Measurements from ENCODE around the gene PKIB. TPM values are rescaled to one million over a fixed set of nuclear protein-coding genes. Genes with fewer than 3 reads are reported as not detected.

PKIB gene
- total and polyA plus RNA-seq, 2 of the 4 experiments (the other 2 are of a cell fraction) = 6.3 to 13.1 TPM

GRCh38 chr6:122609881-122610689 lies at the start of gene PKIB (continued):
- no peak for TF ChIP-seq RFX5 (IDR thresholded peaks at IDR 0.05; ENCODE audit: low read depth, low read length)
- TF ChIP-seq MXI1 (IDR thresholded peaks at IDR 0.05; ENCODE audit: borderline replicate concordance, low read depth, low read length) = no peak
- no peak for TF ChIP-seq RCOR1 (IDR thresholded peaks at IDR 0.05; ENCODE audit: insufficient replicate concordance, low read length)
- no peak for TF ChIP-seq FOS (IDR thresholded peaks at IDR 0.05; ENCODE audit: low read depth, low read length)
- TF ChIP-seq POLR2A (IDR thresholded peaks at IDR 0.05; ENCODE audit: low read depth, low read length) = no peak

DNA sequence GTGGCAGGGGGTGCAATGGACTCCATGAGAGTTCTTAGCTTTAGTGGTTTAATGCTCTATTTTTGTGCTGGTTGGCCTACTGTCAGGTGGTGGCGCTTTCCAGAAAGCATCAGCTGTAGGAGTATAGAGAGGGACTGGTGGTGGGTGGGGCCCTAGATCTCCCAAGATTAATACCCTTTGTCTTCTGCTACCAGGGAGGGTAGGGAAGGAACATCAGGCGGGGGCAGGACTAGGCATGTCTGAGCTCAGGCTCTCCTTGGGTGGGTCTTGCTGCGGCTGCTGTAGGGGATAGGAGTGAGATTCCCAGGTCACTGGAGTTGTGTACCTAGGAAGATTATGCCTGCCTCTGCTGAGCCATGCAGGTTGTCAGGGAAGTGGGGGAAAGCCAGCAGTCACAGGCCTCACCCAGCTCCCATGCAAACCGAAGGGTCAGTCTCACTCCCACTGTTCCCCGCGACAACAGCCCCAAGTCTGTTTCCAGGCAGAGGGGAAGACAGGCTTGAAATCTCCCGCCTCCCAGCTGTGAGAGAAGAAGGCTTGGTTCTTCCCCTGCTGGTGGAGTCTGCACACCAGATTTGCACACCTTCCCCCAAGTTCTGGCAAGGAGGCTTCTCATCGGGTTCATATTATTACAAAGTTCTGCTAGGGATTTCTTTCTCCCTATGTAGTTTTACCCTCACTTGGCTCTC lies 46.7 kb upstream of the PKIB start:
- Histone ChIP-seq H3K9ac (ENCODE audit: low read depth, low read length) (no peak overlapping the region), H3K4me2 (ENCODE audit: low read depth, low read length) (no peak overlapping the region), H3K18ac (ENCODE audit: low read depth, low read length) (no peak overlapping the region), H4K20me1 (ENCODE audit: insufficient read depth, low read length) (no peaks in the 10 kb centered on the region), H4K5ac (ENCODE audit: low read depth, low read length) (no peak overlapping the region), H2BK120ac (ENCODE audit: low read depth, low read length) (no peak overlapping the region), H3K27ac (ENCODE audit: insufficient read depth, low read length) (no peak overlapping the region), H3K23ac (ENCODE audit: low read depth, low read length) (no peak overlapping the region), H3K56ac (ENCODE audit: extremely low read depth, insufficient read depth, low read length) (no peak overlapping the region), H4K91ac (ENCODE audit: insufficient read depth, low read depth, low read length) (no peak overlapping the region), H3K36me3 (ENCODE audit: control insufficient read depth, insufficient read depth, low read length) (no peaks in the 10 kb centered on the region), H3K9me1 (ENCODE audit: insufficient read depth, low read length) (no peaks in the 10 kb centered on the region), H3K4ac (ENCODE audit: low read depth, low read length) (no peak overlapping the region), H2AK9ac (replicated peaks; ENCODE audit: low read depth, low read length, poor library complexity) (no peak overlapping the region), H2AK5ac (ENCODE audit: low read depth, low read length) (no peak overlapping the region), H3K79me1 (ENCODE audit: low read depth in 1 of 2, low read length in 2 of 2) (no peaks in the 10 kb centered on the region), H2BK20ac (ENCODE audit: low read depth, low read length) (no peak overlapping the region), H2BK5ac (ENCODE audit: low read depth, low read length, poor library complexity, severe bottlenecking) (no peak overlapping the region), H2AFZ (replicated peaks; ENCODE audit: low read length, poor library complexity) (no peak overlapping the region), H3K4me3 (ENCODE audit: insufficient read depth, low read depth, low read length) (no peak overlapping the region), H3K14ac (replicated peaks; ENCODE audit: low read depth, low read length) (no peak overlapping the region), H4K8ac (ENCODE audit: low read depth in 2 of 2, low read length in 2 of 2) (no peak overlapping the region), H2BK15ac (ENCODE audit: low read depth, low read length) (no peak overlapping the region), H3K9me3 (ENCODE audit: control insufficient read depth, insufficient read depth, low read length) (no peaks in the 10 kb centered on the region), H3K4me1 (ENCODE audit: control insufficient read depth, insufficient read depth, low read length) (no peaks in the 10 kb centered on the region), H3K27me3 (ENCODE audit: control insufficient read depth, insufficient read depth, low read length) (no peaks in the 10 kb centered on the region)
- no TSS peak for BruUV-seq (replicated peaks)
- ChIA-PET POLR2A (ENCODE audit: unreplicated experiment) (no interaction called here), CTCF (interaction anchor here (1.0 kb wide), 1 partner anchor 72 kb away, joined by 3 read pairs; no protein-coding TSS in a partner anchor)
- intact Hi-C loops (cut with micrococcal nuclease) = no loop called here
- dilution Hi-C loops (cut with HindIII; ENCODE audit: low sequenced_read_pairs, unreplicated experiment) = no loop called here
- ATAC-seq (ENCODE audit: low read depth) = no peak
- whole genome bisulfite sequencing, 2 experiments (ENCODE audit: extremely low coverage in 2 of 2, insufficient read length in 1 of 2) = 50% methylated on average over 1 of the region's 8 CpGs; no CpG with 5 or more reads in 1 of the 2 experiments
- in situ Hi-C loops (cut with MboI; ENCODE audit: low sequenced_read_pairs) = no loop called here
- no peak for DNase-seq
- TF ChIP-seq, protein P1, sequence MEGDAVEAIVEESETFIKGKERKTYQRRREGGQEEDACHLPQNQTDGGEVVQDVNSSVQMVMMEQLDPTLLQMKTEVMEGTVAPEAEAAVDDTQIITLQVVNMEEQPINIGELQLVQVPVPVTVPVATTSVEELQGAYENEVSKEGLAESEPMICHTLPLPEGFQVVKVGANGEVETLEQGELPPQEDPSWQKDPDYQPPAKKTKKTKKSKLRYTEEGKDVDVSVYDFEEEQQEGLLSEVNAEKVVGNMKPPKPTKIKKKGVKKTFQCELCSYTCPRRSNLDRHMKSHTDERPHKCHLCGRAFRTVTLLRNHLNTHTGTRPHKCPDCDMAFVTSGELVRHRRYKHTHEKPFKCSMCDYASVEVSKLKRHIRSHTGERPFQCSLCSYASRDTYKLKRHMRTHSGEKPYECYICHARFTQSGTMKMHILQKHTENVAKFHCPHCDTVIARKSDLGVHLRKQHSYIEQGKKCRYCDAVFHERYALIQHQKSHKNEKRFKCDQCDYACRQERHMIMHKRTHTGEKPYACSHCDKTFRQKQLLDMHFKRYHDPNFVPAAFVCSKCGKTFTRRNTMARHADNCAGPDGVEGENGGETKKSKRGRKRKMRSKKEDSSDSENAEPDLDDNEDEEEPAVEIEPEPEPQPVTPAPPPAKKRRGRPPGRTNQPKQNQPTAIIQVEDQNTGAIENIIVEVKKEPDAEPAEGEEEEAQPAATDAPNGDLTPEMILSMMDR (conservative IDR thresholded peaks at IDR 0.05; ENCODE audit: low read depth, low read length) = no peak
- TF ChIP-seq RCOR1 (IDR thresholded peaks at IDR 0.05; ENCODE audit: insufficient replicate concordance, low read length) = no peak
- no peak for TF ChIP-seq NFE2L2 (IDR thresholded peaks at IDR 0.05; ENCODE audit: low read depth, low read length)
- no peak for TF ChIP-seq SMC3 (IDR thresholded peaks at IDR 0.05; ENCODE audit: low read depth, low read length)
- no peak for TF ChIP-seq CEBPB (IDR thresholded peaks at IDR 0.05; ENCODE audit: low read depth, low read length)
- no peak for TF ChIP-seq ELK1 (IDR thresholded peaks at IDR 0.05; ENCODE audit: borderline replicate concordance, low read depth, low read length)
- TF ChIP-seq MXI1 (IDR thresholded peaks at IDR 0.05; ENCODE audit: borderline replicate concordance, low read depth, low read length) = no peak
- TF ChIP-seq USF2 (IDR thresholded peaks at IDR 0.05; ENCODE audit: low read depth, low read length) = no peak

All from IMR-90 (cell line).